ENCODE results near the gene CHD3. TPM values are rescaled to one million over a fixed set of nuclear protein-coding genes. Genes with fewer than 3 reads are reported as not detected.

Gene CHD3
- total RNA-seq, 1 donor from 2014 or later = 78.9 TPM

DNA sequence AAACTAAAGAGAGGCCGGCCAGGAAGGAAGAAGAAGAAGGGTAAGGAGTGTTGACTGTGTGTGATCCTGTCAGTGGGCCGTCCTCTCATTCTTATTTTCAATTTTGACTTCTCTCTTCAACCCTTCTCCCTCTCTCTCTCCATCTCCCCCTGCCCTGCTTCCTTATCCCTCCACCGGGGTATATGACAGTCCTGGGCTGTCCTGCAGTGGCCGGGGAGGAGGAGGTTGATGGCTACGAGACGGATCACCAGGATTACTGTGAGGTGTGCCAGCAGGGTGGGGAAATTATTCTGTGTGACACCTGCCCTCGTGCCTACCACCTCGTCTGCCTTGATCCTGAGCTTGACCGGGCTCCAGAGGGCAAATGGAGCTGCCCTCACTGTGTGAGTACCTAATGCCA lies 5.6 kb downstream of the CHD3 start:
- DNase-seq = no peak

DNA sequence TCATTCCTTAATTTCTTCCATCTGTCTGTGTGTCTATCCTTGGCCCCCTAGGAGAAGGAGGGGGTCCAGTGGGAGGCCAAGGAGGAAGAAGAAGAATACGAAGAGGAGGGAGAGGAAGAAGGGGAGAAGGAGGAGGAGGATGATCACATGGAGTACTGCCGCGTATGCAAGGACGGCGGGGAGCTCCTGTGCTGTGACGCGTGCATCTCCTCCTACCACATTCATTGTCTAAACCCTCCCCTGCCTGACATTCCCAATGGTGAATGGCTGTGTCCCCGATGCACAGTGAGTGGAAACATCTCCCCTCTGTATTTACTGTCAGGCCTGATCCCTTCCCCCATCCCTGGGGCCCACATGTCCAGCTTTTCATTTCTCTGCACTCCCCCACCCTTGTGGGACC lies 6.3 kb downstream of the CHD3 start:
- no peak for DNase-seq

DNA sequence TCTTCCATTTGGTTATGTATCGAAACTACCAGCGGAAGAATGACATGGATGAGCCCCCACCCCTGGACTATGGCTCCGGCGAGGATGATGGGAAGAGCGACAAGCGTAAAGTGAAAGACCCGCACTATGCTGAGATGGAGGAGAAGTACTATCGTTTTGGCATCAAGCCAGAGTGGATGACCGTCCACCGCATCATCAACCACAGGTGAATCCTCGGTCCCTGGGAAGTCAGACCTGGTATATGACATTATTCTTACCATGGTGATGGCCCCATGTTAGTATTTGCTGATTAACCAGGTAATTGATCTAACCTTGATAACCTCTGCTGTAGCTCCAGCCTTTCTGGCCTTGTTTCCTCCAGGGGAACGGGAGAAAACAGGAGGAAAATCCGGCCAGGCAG lies 8.5 kb downstream of the CHD3 start:
- no peak for DNase-seq

DNA sequence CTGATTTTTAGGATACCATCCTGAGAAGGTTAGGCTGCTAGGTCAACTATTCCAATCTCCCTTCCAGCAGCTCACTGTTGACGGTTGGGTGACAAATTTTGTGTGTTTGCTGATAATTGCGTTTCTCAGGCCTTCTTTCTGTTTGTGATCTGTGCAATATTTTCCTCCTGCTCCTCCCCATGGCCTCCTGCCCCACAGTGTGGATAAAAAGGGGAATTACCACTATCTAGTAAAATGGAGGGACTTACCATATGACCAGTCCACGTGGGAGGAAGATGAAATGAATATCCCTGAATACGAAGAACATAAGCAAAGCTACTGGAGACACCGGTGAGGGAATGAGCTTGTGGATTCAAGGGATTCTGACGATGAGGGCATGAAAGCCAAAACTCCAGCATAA lies 9.2 kb downstream of the CHD3 start:
- peak; percentile 66 for DNase-seq

DNA sequence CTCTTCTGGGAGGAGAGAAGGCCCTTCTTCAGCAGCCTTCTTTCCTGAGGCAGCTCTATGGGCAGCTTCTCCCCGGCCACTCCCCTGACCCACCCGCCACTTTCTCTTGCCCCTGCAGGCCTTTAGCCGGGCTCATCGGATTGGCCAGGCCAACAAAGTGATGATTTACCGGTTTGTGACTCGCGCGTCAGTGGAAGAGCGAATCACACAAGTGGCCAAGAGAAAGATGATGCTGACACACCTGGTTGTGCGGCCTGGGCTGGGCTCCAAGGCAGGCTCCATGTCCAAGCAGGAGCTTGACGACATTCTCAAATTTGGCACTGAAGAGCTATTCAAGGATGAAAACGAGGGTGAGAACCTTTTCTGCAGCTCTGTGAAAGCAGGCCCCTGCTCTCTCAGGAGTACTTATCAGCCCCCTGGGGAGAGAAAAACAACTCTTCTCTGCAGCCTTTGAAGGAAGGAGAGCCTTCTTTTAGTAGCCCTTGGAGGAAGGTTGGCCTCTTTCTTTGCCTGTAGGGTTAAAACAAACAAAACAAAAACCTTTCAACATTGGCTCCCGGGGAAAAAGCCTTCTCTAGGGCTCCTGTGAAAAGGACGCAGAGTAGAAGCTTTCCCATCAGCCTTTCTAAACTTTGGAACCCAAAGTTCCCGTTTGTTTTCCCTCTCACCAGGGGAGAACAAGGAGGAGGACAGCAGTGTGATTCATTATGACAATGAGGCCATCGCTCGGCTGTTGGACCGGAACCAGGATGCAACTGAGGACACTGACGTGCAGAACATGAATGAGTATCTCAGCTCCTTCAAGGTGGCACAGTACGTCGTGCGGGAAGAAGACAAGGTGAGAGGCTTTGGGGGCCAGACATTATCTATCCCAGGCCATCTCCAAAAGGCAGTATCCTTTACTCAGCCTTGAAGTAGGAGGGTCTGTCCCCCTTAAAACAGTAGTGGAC lies 14.8 kb downstream of the CHD3 start:
- peak; percentile 43 for DNase-seq

DNA sequence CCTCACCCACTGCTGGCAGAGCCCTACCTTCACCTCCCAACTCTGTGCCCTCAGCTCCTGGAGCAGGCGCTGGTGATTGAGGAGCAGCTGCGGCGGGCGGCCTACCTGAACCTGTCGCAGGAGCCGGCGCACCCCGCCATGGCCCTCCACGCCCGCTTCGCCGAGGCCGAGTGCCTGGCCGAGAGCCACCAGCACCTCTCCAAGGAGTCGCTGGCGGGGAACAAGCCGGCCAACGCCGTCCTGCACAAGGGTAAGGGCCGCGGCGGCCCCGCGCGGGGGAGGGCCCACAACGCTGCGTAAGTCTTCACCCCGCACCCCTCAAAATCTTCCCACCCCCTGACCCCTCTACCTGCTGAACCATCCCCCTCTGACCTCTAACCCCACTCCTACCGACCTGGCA lies 20.5 kb downstream of the CHD3 start:
- DNase-seq = no peak

DNA sequence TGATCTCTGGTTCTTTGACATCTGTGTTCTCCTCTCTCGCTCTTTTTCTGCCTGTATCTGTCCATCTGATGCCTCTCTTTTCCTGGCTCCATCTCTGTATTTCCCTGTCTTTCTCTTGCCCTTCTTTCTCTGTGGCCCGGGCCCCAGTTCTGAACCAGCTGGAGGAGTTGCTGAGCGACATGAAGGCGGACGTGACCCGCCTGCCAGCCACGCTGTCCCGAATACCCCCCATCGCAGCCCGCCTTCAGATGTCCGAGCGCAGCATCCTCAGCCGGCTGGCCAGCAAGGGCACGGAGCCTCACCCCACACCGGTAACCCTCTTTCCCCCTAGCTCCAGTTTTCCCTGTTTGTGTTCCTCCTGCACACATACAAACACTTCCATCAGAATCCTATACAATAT lies 21.7 kb downstream of the CHD3 start:
- DNase-seq = no peak

DNA sequence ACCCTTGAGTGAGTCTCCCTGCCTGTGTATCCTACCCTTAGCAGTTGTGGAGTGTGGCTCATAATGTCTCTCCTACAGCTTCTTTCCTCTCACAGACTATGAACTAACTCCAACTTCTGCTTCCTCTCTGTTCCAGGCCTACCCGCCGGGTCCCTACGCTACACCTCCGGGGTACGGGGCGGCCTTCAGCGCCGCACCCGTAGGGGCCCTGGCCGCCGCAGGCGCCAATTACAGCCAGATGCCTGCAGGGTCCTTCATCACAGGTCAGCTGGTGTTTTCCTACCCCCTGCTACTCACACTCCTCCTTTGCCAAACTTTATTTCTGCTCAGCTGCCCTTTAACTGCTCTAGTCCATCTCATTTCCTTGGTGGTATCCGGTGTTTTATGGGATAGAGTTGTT lies 22.1 kb downstream of the CHD3 start:
- no peak for DNase-seq

DNA sequence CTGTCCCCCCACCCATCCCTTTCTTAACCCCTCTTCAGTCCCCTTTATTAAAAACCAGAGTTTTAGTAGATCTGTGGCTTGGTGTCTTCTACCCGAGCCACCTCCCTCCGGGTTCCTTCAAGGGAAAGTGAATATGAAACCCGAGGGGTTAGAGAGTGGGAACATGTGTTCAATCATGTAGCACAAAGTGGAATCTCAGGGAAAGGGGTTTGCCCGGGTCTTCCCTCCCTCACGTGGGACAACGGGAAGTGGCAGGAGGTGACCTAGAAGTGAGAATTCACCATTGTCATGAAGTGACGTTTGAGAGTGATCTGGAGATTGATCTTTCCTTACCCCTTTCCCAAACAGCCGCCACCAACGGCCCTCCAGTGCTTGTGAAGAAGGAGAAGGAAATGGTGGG lies 22.5 kb downstream of the CHD3 start:
- DNase-seq = no peak

DNA sequence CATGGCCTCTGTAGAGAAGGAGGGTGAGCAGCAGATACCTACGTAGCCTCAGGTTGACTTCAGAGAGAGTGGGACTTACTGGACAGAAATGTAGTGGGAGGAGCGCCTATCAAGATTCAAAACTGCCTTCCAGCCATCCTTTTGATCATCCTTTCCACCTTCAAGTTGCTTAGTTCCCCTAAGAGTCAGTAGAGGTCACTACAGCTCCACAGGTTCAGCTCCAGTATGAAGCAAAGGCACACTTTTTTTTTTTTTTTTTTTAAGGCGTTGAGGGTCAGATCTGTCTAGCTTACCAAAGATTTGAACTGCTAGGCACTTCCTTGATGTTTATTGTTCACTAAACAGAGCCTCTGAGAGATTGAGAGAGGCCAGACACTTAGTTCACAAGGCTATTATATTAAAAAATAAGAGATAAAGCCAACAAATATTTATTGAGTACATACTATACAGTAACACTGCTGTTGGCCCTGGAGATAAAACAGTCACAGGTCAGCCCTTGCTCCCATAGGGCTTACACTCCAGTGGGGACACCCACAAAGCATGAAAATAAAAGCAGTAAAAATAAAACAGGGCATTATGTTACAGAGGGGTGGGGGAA lies 24.4 kb downstream of the CHD3 start:
- peak; percentile 83 for DNase-seq

DNA sequence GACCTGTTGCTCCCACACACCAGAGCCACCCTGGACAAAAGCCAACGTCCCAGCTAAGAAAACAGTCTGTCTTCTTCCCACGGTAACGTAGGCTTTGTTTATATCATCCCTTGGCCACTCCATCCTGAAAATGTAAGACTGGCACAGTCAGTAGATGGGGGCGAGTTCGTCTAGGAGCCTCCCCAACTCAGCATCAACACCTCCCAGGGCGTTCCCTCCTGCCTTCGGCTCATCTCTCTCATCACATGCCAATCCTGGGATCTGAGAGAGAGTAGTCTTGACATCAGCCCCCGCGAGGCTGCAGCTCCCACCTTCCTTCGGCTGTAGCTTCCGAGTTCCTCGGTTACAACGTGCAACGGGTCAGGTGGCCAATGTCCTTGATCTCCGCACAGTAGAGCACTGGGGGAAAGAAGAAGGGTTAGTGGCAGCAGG lies 26.6 kb downstream of the CHD3 start:
- DNase-seq = no peak

DNA sequence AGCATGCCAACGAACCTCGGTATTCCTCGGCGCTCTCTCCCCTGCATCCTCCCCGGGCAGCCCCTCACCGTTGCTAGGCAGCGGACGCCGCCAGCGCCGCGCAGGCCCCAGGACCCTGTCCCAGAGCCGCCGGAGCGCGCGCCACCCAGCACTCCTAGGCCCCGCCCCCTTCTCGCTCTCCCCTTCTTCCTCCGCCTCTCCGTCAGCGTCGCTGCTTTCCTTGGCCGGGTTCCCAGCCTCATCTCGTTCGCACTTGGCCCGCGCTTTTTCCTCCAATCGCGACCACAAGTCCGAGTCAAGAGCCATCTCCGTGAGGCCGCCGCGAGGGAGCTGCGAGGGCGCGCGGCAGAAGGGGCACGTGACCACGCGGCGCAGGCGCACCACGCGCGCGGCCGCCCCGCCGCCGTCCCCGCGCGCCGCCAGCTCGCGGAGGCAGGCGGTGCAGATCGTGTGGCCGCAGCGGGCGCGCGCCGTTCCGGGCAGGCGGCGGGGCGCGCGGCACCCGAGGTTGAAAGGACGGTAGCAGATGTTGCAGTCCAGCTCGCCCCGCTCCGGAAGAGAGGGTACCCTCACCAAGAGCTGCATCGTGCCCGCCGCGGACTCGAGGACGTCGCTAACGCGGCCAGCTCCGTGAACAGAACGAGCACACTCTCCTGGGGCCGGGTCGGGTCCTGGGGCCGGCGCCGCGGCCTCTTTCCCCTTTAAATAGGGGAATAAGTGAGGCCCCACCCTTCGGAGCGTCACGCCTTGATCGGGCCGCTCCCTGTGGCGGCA lies 27.2 kb downstream of the CHD3 start, which contains the start of gene RNF227:
Gene RNF227 (minus strand): TSS at position 679 of the 774 bp plus-strand sequence. CDS start 94 bp downstream, at position 585.
- DNase-seq = peak; percentile 99

DNA sequence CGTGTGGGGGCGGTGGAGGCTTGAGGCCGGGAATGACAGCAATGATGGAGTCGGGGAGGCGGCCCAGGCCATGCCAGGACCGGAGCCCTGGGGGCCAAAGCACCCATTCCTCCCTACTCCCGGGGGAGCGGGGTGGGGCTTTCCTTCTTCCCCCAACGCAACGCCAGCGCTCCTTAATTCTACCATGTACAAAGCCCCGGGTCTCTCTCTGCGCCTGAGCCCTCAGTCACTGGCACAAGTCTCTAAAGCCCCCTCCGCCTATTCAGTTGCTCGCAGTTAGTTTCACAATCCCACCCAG lies 27.7 kb downstream of the CHD3 start:
- DNase-seq = no peak

DNA sequence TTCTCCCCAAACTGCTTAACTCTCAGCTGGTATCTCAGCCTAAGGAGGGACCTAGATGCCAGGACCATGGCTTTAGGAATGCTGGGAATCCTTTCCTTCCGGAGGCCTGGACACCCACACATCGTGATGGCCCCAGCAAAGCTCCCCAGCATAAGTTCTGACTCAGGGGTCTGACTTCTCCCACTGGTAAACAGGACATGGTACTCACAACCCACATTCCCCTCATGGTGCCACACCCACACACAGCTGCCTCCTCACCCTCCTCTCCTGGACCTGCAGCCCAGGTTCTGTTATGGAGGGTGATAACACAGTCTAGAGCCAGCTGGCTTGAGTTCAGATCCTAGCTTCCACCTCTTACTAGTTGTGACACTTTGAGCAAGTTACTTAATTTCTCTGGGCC lies 28.2 kb downstream of the CHD3 start:
- peak; percentile 33 for DNase-seq

DNA sequence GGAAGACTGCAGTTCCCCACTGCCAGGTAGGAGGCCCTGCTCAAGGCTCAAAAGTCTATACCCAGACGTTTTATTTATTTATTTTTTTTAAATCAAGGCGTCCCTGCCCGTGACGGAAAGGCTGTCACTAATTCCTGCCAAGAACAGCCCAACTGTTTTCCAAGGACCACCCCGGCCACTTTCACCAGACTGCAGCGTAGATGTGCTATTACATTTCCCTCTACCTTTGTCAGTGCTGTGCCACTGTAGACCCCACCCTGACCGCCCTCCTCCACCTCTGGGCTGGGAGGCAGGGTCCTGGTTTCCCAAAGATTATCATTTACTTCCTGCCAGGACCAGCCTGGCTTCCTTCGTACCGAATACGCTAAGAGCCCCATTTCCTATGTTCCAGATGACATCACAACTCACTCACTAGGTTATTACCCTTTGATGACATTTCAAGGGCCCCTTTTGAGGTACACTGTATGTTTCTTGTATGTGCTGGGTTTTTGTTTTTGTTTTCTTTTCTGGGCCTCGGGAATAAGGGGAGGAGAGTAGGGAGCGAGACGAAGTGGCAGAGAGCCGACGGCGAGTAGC lies 33.8 kb downstream of the CHD3 start:
- peak; percentile 46 for DNase-seq

DNA sequence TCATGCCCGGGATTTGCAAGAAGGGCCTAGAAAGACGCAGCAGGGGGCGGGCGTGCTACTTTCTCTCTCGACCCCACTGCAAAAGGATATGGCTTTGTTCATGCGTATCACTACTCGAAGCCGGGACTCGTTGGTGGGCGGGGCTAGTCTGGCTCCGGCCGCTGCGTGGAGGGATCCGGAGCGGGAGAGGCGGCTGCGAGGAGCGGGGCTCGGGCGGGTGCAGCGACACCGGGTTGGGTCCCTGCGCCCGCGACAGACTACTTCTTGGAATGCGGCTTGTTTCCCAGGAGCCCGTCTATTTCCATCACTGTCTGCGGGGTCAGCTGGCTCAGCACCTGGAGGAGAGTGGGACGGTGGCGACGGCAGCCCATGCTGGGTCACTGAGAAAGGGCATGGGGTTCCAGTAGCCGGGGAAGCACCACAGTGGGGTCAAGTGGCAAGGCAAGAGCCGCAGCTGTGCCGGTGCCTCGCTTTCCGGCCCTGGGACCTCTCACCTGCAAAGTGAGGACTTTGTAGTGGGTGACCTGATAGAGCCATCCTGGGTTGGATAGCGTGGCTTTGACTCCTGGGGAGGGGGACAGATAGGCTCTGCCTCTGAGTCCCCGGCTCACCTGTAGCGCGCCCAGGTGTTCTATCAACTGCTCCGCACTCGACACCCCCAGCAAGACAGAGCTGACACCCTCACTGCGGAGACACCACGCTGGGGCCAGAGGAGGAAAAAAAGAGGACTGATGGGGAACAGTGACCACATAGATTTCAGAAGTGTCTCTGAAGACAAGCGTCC lies 34.4 kb downstream of the CHD3 start:
- DNase-seq = peak; percentile 95

DNA sequence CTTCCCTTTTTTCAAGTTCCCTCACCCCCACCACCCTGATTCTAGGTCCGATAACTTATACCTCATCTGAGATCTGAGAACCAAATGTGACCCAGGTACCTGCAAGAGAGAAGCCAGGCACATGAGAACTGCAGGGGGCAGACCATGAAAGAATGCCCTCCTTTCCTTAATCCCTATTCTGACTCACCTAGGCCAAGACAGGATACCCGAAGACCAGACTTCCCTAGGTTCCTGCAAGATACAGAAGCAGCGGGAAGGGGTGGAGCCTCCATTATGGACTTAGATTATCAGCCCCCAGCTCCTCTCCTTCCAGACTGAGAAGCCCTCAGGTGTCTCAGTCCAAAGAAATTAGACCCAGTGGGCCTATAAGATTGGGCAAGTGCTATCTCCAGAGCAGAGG lies 39.0 kb downstream of the CHD3 start:
- no peak for DNase-seq

DNA sequence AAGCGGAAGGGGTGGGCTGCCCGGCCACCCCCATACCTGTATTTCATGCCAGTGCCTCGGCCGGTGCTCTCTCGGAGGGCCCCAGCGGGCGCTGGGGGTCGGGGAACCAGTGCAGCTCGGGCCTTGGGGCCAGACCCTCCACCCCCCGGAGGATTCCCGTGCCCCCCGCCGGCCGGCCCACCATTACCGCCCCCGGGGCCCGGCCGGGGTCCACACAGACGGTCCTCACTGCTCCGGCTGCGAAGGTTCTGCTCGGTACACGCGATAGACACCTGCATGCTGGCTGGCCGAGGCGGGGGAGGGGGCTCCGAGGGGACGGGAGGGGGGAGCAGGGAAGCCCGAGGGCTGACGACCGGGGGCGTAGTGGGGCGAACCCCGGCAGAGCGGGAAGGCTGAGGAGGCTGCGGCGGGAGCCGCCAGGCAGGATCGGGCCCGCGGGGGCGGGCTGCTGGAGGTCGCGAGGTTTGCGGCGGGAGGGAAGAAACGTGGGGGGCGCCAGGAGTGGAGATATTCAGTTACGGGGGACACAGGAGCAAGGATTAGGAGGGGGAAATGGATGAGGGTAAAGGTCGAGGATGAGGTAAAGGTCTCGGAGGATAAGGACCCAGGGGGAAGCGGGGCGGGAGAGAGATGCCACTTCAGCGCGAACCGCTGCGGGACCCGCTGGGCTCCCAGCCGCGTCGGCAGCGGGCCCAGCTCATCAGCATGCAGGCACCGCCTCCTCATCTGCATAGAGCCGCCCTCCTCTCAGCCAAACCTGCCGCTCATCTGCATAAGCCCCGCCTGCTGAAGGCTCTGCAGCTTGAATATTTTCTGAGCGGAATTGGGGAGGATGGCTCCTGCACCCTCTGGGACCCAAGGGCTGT lies 40.8 kb downstream of the CHD3 start, which contains the start of gene KCNAB3:
Gene KCNAB3 (minus strand): TSS at position 699 of the 866 bp plus-strand sequence. CDS start 421 bp downstream, at position 278.
- peak; percentile 90 for DNase-seq

DNA sequence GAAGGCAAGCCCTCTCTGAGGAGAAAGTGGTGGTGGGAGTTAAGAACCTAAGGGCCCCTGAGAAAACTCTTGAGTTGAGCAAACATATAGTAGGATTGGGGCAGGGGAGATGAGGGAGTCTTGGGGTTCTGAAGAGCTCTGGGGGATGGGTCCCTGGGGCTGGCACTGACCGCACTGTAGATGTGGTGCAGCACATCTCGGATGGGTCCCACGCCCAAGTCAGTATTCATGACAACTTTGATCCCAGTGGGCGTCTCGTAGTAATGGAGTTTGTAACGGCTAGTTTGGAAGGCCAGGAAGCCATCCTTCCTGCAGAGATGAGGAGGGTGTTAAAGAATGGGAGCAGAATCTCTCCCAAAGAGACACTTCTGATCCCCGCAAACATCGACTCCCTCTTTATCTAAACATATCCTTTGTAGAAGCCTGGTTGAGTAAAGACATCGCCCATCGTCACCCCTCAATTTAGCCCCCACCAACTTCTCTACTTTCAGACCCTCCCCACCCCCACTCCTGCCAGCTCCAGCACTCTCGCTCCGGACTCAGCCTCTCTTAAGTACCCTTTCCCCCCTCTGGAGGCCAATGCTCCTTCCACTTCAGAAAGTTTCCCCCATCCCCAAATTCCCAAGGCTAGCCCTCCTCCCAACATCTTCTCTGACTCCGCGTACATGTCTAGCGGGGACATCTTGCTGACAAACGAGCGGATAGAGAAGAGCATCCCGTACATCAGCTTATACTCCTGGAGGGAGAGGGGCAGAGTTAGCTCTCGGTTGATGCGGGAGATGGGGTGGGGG lies 42.4 kb downstream of the CHD3 start:
- DNase-seq = no peak
